GM12878 (cell line): ENCODE data around the gene COPS7A. TPM values are rescaled to one million over a fixed set of nuclear protein-coding genes. Genes with fewer than 3 reads are reported as not detected.

Experiments used
- CEBPZ ChIP-seq: fragments of 150-350 bp; IDR thresholded peaks from 2 replicates; pipeline ENCODE4 v1.6.1; 2016; ENCODE audit warnings: low read depth, low read length
- CHD1 ChIP-seq: IDR thresholded peaks from 2 replicates; pipeline ENCODE4 v1.6.1; 2012; ENCODE audit warnings: low read depth, low read length, improper control_type of control experiment
- CTCF ChIP-seq, 3 experiments: IDR thresholded peaks in 2 of 3; conservative IDR thresholded peaks in 1 of 3; 2 replicates each; pipeline ENCODE4 v1.5.1; 2011; ENCODE audit warnings: low read depth in 3 of 3, low read length in 3 of 3, mild to moderate bottlenecking in 3 of 3, control low read depth in 2 of 3, moderate library complexity in 2 of 3, inconsistent platforms in 1 of 3, mixed read lengths in 1 of 3; ENCODE audit not compliant: control insufficient read depth in 2 of 3, insufficient read depth in 1 of 3; ENCODE audit errors: extremely low read depth in 1 of 3
- IKZF2 ChIP-seq, 2 experiments: fragments of 450-650 bp; IDR thresholded peaks; 2 replicates each; pipeline ENCODE4 v1.6.1; 2017; ENCODE audit warnings: mild to moderate bottlenecking in 2 of 2, moderate library complexity in 2 of 2
- RCOR1 ChIP-seq: conservative IDR thresholded peaks from 2 replicates; pipeline ENCODE4 v1.6.1; 2012; ENCODE audit warnings: low read depth, low read length, improper control_type of control experiment
- REST ChIP-seq: IDR thresholded peaks from 2 replicates; pipeline ENCODE4 v1.6.1; 2012; ENCODE audit warnings: mild to moderate bottlenecking, low read depth, low read length
- TCF12 ChIP-seq: IDR thresholded peaks from 2 replicates; pipeline ENCODE4 v1.6.1; 2011; ENCODE audit warnings: low read depth, mild to moderate bottlenecking, low read length
- ZBTB11 ChIP-seq: fragments of 450-650 bp; formaldehyde crosslinking; IDR thresholded peaks from 2 replicates; pipeline ENCODE4 v1.5.0; 2022; ENCODE audit warnings: mild to moderate bottlenecking, missing genetic modification characterization
- ZBTB40 ChIP-seq: fragments of 450-650 bp; IDR thresholded peaks from 2 replicates; pipeline ENCODE4 v1.6.1; 2016; ENCODE audit warnings: mild to moderate bottlenecking, moderate library complexity, borderline replicate concordance
- ZNF384 ChIP-seq: IDR thresholded peaks from 2 replicates; pipeline ENCODE4 v1.6.1; 2012; ENCODE audit warnings: low read depth, mild to moderate bottlenecking, low read length, improper control_type of control experiment, borderline replicate concordance
- polyA plus RNA-seq, 11 experiments: library from polyadenylated mRNA; depleted of rRNA in 4 of 11; unstranded in 6 of 11; stranded (reverse) in 5 of 11; fragments of >200 nt; fragmentation: Nextera tagmentation in 4 of 11; fragmentation: Illumina TruSeq in 1 of 11; extraction: Ambion mirVana in 4 of 11; extraction: Trizol in 1 of 11; gene quantifications; 1 replicate in 1 of 11; 2 replicates in 10 of 11; pipeline versions ENCODE4 v1.2.1 to v1.2.3, GENCODE V29; 2011 to 2016; ENCODE audit warnings: inconsistent platforms in 2 of 11, missing spikeins in 2 of 11, low read depth in 1 of 11
- total RNA-seq, 4 experiments: library from RNA; depleted of rRNA in 3 of 4; stranded (reverse); fragments of >200 nt in 3 of 4; fragmentation: Illumina TruSeq in 1 of 4; extraction: Trizol in 1 of 4; gene quantifications; 2 replicates each; pipeline versions ENCODE4 v1.2.1 to v1.2.3, GENCODE V29; 2013 to 2021

Gene COPS7A
- total and polyA plus RNA-seq, 10 of the 15 experiments (the other 5 are each of a cell fraction or from before 2014, with no cell fraction given) = 25.7 to 74.0 (median 51.9) TPM

GRCh38 chr12:6688999-6689882 is 34.6 kb upstream of the COPS7A start, which contains the start of gene ZNF384 (continued):
- TF ChIP-seq ZBTB40 (peak; percentile 99), ZBTB11 (CRISPR knock-in tag) (peak; percentile 67), IKZF2 (IDR thresholded peaks at IDR 0.05) (peak; percentile 26 to 28), CHD1 (no peak), TCF12 (peak; percentile 44; the same call in 1 of the 2 replicates), CEBPZ (no peak), CTCF (IDR thresholded peaks at IDR 0.05 in 2 of 3, conservative IDR thresholded peaks at IDR 0.05 in 1 of 3; ENCODE audit: control insufficient read depth in 2 of 3, extremely low read depth in 1 of 3, insufficient read depth in 1 of 3, low read depth in 3 of 3, low read length in 3 of 3) (0 out of 6 replicates have a peak, but pooled peaks of 1 of the 3 experiments have one; percentile 0), RCOR1 (0 out of 2 replicates have a peak, but pooled peaks have one; percentile 31), ZNF384 (no peak), REST (no peak)
